Measurements from ENCODE around the gene SLC25A29. TPM values are rescaled to one million over a fixed set of nuclear protein-coding genes. Genes with fewer than 3 reads are reported as not detected.
"Not testable (repeated sequence)": the region's sequence is repeated elsewhere in the genome, so short reads cannot be mapped to it uniquely, and the experiment has no call there.

The SLC25A29 gene
- total RNA-seq, 1 donor from 2014 or later = 123 TPM

GRCh38 chr14:100346306-100347091 is 40.3 kb upstream of the SLC25A29 start:
- no peaks in the 10 kb centered on the region for H3K4me1 Mint-ChIP-seq
- no peak overlapping the region for H3K4me3 Mint-ChIP-seq
- DNase-seq (ENCODE audit: low read depth, low spot score) = no peak
- no peak for TF ChIP-seq CTCF (conservative IDR thresholded peaks at IDR 0.05)
- H3K9me3 Mint-ChIP-seq = no peaks in the 10 kb centered on the region
- H3K27ac Mint-ChIP-seq (ENCODE audit: unreplicated experiment) = peak overlapping the region; percentile 52
- H3K36me3 Mint-ChIP-seq (ENCODE audit: low read depth) = peaks cover 17% of the 10 kb centered on the region
- H3K27me3 Mint-ChIP-seq (ENCODE audit: low read depth) = no peaks in the 10 kb centered on the region

DNA sequence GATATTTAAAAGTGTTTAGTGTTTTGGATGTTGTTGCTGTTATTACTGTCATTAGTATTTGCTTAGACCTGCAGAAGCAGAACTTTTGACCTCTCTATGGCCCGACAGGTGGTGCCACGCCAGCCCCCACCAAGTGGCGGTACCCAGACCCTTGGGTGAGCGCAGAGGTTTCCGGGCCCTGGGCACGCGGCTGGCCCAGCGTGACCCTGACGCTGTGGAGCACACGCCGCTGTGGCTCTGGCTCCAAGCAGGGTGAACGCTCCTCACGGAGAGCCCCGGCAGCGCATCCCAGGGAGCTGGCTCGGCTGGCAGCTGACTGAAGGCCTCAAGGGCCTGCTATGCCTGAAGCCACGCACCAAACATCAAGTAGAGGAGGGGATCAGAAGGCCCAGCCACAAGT is 39.5 kb upstream of the SLC25A29 start:
- Mint-ChIP-seq H3K36me3 (ENCODE audit: low read depth) (peaks cover 12% of the 10 kb centered on the region), H3K27ac (ENCODE audit: unreplicated experiment) (peak overlapping the region; percentile 78), H3K27me3 (ENCODE audit: low read depth) (no peaks in the 10 kb centered on the region), H3K4me3 (no peak overlapping the region), H3K9me3 (no peaks in the 10 kb centered on the region), H3K4me1 (no peaks in the 10 kb centered on the region)
- TF ChIP-seq CTCF (conservative IDR thresholded peaks at IDR 0.05) = no peak
- DNase-seq (ENCODE audit: low read depth, low spot score) = no peak

- H3K9me3 Mint-ChIP-seq; H3K36me3 Mint-ChIP-seq (ENCODE audit: low read depth); H3K4me3 Mint-ChIP-seq; H3K27me3 Mint-ChIP-seq (ENCODE audit: low read depth); H3K4me1 Mint-ChIP-seq; H3K27ac Mint-ChIP-seq (ENCODE audit: unreplicated experiment); DNase-seq (ENCODE audit: low read depth, low spot score): not testable (repeated sequence)
Measured at GRCh38 chr14:100344657-100345056, 38.4 kb upstream of the SLC25A29 start.

GRCh38 chr14:100342826-100343225 is 36.6 kb upstream of the SLC25A29 start:
- not testable (repeated sequence) for H3K27me3 Mint-ChIP-seq (ENCODE audit: low read depth); DNase-seq (ENCODE audit: low read depth, low spot score); H3K4me3 Mint-ChIP-seq; H3K27ac Mint-ChIP-seq (ENCODE audit: unreplicated experiment); H3K4me1 Mint-ChIP-seq; H3K9me3 Mint-ChIP-seq; H3K36me3 Mint-ChIP-seq (ENCODE audit: low read depth)

DNA sequence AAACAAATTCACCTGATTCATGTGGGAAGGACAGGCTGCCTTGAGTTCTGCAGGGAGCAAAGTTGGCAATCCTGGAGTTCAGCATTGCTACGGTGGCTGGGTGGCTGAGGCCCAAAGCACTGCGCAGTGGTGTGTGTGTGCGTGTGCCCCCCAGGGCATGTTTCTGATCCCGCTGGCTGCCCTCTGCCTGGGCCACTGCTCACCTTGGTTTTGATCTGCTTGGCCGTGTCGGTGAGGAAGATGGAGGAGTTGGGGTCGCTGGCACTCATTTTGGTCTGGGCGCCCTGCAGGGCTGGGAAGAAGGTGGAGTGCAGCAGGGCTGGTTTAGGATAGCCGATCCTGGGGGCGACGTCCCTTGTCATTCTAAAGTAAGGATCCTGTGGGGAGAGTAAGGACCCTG is 36.0 kb upstream of the SLC25A29 start:
- Mint-ChIP-seq H3K27ac (ENCODE audit: unreplicated experiment) (peak overlapping the region; percentile 20), H3K4me3 (no peak overlapping the region)

GRCh38 chr14:100341301-100342031 is 35.2 kb upstream of the SLC25A29 start:
- no peak for TF ChIP-seq CTCF (conservative IDR thresholded peaks at IDR 0.05)
- Mint-ChIP-seq H3K9me3 (no peaks in the 10 kb centered on the region), H3K27ac (ENCODE audit: unreplicated experiment) (peak overlapping the region; percentile 12), H3K4me1 (no peaks in the 10 kb centered on the region), H3K4me3 (no peak overlapping the region), H3K36me3 (ENCODE audit: low read depth) (peaks cover 4% of the 10 kb centered on the region), H3K27me3 (ENCODE audit: low read depth) (no peaks in the 10 kb centered on the region)
- no peak for DNase-seq (ENCODE audit: low read depth, low spot score)

More for the DNA sequence above, 36.0 kb upstream of the SLC25A29 start:
- Mint-ChIP-seq H3K4me1 (no peaks in the 10 kb centered on the region), H3K27me3 (ENCODE audit: low read depth) (no peaks in the 10 kb centered on the region), H3K36me3 (ENCODE audit: low read depth) (peaks cover 8% of the 10 kb centered on the region), H3K9me3 (no peaks in the 10 kb centered on the region)
- no peak for DNase-seq (ENCODE audit: low read depth, low spot score)
- TF ChIP-seq CTCF (conservative IDR thresholded peaks at IDR 0.05) = no peak
